ENCODE measurements around the gene LHX8.

Gene LHX8

DNA sequence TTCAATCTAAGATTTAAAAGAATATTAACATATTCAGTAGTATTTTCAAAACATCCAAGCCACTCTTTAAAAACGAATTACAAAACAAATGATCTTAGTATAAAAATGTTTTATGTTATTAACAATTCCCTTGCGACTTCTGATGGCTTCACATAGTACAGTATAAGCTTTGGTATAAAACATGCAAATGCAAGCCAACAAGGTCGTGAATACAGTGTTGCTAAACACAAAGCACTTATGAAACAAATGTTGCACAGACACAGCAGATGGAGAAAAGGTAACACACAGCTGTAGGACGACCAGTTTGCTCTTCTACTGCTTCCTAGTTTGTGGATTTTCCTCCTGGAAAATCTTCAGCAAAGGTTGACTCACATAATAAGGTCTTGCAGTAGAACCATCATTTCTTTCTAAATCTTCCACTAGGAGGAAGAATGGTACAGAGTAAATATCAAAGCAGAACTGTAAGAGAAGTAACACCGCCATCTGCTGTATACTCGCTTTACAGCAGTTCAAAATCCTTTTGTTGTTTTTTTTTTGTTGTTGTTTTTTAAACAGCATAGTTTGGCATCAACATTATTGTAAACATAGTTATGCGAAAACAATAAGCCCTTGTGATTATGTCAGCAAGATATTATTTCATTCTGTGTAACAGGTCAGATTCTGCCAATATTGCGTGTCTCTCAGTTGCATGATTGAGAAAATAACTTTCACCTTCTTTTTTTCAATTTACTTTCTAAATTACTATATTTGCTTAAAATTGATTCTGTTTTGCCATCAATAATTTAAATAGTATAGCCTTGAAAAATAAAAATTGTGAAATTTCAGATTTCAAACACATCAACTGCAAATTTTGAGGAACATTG is 69.5 kb downstream of the LHX8 start:
- DNase-seq (ENCODE audit: low read depth in 2 of 3, low spot score in 2 of 3) = no peak

GRCh38 chr1:75208862-75209261 is 74.7 kb downstream of the LHX8 start:
- no peak for DNase-seq (ENCODE audit: low read depth in 2 of 3, low spot score in 2 of 3)

Measured in activated CD8-positive, alpha-beta memory T cell treated with anti-CD3 and anti-CD28 coated beads for 48 hours (primary cell).